Endothelial cell of umbilical vein (primary cell): ENCODE measurements around the gene CACHD1. TPM values are rescaled to one million over a fixed set of nuclear protein-coding genes. Genes with fewer than 3 reads are reported as not detected.

Experiments used
- BruUV-seq: library from RNA; stranded (reverse); fragments of 400-500 nt; replicated peaks from 2 replicates; lab custom pipeline; 2021; lab: Mats Ljungman, UMichigan
- CTCF ChIA-PET: fragments of 300-600, 350-600 bp; sonication (Branson Sonifier 250); formaldehyde crosslinking; loops from one replicate; lab custom pipeline; 2021; ENCODE audit warnings: antibody characterized with exemption, inconsistent platforms; lab: Charles Lee
- POLR2A ChIA-PET: fragments of 300-600, 350-600 bp; sonication (Branson Sonifier 250); formaldehyde crosslinking; loops from one replicate; lab custom pipeline; 2021; ENCODE audit warnings: antibody characterized with exemption, inconsistent platforms; lab: Charles Lee
- DNase-seq: peaks from one replicate; pipeline ENCODE4 v3.0.0-alpha.2; 2011; ENCODE audit warnings: low read depth, low spot score
- FAIRE-seq: peaks from 2 replicates; lab custom pipeline; 2011; peaks lifted over from hg19 to GRCh38; lab: Jason Lieb, UNC
- H2AFZ ChIP-seq: 2 replicates; pipeline ENCODE4 v1.6.0; 2012; ENCODE audit warnings: low read depth, low read length, control low read depth, inconsistent platforms
- H3K27ac ChIP-seq: 2 replicates; pipeline ENCODE4 v1.5.1; 2011; ENCODE audit warnings: low read depth, mild to moderate bottlenecking, control low read depth, low read length, moderate library complexity; ENCODE audit not compliant: insufficient read depth
- H3K27me3 ChIP-seq, 2 experiments: 2 replicates each; pipeline versions ENCODE4 v1.6.0 to v1.6.1; 2011; ENCODE audit warnings: low read length in 2 of 2, mixed read lengths in 1 of 2; ENCODE audit not compliant: control insufficient read depth in 2 of 2, insufficient read depth in 2 of 2
- H3K36me3 ChIP-seq, 2 experiments: 2 replicates in 1 of 2; 3 replicates in 1 of 2; pipeline ENCODE4 v1.5.1; 2011; ENCODE audit warnings: low read length in 2 of 2, mild to moderate bottlenecking in 1 of 2, moderate library complexity in 1 of 2; ENCODE audit not compliant: control insufficient read depth in 2 of 2, insufficient read depth in 2 of 2; ENCODE audit errors: extremely low read depth in 1 of 2
- H3K4me1 ChIP-seq: 3 replicates; pipeline ENCODE4 v1.5.1; 2011; ENCODE audit warnings: mild to moderate bottlenecking, low read length; ENCODE audit not compliant: control insufficient read depth, insufficient read depth; ENCODE audit errors: extremely low read depth
- H3K4me2 ChIP-seq: 2 replicates; pipeline ENCODE4 v1.6.1; 2011; ENCODE audit warnings: low read length, control low read depth, mixed read lengths; ENCODE audit not compliant: insufficient read depth
- H3K4me3 ChIP-seq, 3 experiments: fragments of 200-600 bp in 1 of 3; sonication (generic), shearing (Covaris generic) in 1 of 3; replicated peaks in 1 of 3; 2 replicates each; pipeline ENCODE4 v1.5.1; 2011 to 2016; ENCODE audit warnings: control low read depth in 3 of 3, low read length in 3 of 3, mild to moderate bottlenecking in 2 of 3, inconsistent platforms in 1 of 3, low read depth in 1 of 3, moderate library complexity in 1 of 3; ENCODE audit not compliant: insufficient read depth in 1 of 3
- H3K79me2 ChIP-seq: 2 replicates; pipeline ENCODE4 v1.6.0; 2012; ENCODE audit warnings: low read length, inconsistent platforms; ENCODE audit not compliant: control insufficient read depth, insufficient read depth
- H3K9ac ChIP-seq: replicated peaks from 2 replicates; pipeline ENCODE3; 2011; ENCODE audit warnings: low read length, control low read depth; ENCODE audit not compliant: insufficient read depth; ENCODE audit errors: extremely low read depth
- H3K9me1 ChIP-seq: replicated peaks from 3 replicates; pipeline ENCODE4 v1.6.0; 2011; ENCODE audit warnings: mild to moderate bottlenecking, low read length; ENCODE audit not compliant: control insufficient read depth, insufficient read depth; ENCODE audit errors: extremely low read depth
- H3K9me3 ChIP-seq: replicated peaks from 2 replicates; pipeline ENCODE4 v1.5.1; 2012; ENCODE audit warnings: low read length, inconsistent platforms; ENCODE audit not compliant: control insufficient read depth, insufficient read depth
- H4K20me1 ChIP-seq: replicated peaks from 2 replicates; pipeline ENCODE3; 2011; ENCODE audit warnings: mild to moderate bottlenecking, low read length; ENCODE audit not compliant: control insufficient read depth, insufficient read depth; ENCODE audit errors: extremely low read depth
- EZH2 ChIP-seq: IDR thresholded peaks from 2 replicates; pipeline ENCODE4 v1.6.1; 2012; ENCODE audit warnings: borderline replicate concordance, low read depth, mild to moderate bottlenecking, moderate library complexity, low read length, inconsistent platforms; ENCODE audit not compliant: severe bottlenecking
- FOS ChIP-seq: IDR thresholded peaks from 2 replicates; pipeline ENCODE4 v1.6.1; 2011; ENCODE audit warnings: mild to moderate bottlenecking, low read length, moderate library complexity, borderline replicate concordance; ENCODE audit not compliant: insufficient read depth
- GATA2 ChIP-seq: IDR thresholded peaks from 2 replicates; pipeline ENCODE4 v1.7.0; 2011; ENCODE audit warnings: low read depth, mild to moderate bottlenecking, moderate library complexity, mixed read lengths, low read length; ENCODE audit not compliant: insufficient read length, insufficient read depth
- JUN ChIP-seq: IDR thresholded peaks from 2 replicates; pipeline ENCODE4 v1.6.1; 2011; ENCODE audit warnings: borderline replicate concordance, low read depth; ENCODE audit not compliant: insufficient read length, insufficient read depth
- MYC ChIP-seq: IDR thresholded peaks from one replicate; pipeline ENCODE4 v1.6.1; 2011; ENCODE audit warnings: mild to moderate bottlenecking, low read depth, low read length
- POLR2A ChIP-seq: IDR thresholded peaks from 2 replicates; pipeline ENCODE4 v1.6.1; 2012; ENCODE audit warnings: low read depth, mild to moderate bottlenecking, control low read depth, low read length
- POLR2AphosphoS5 ChIP-seq: IDR thresholded peaks from 2 replicates; pipeline ENCODE4 v1.6.1; 2012; ENCODE audit warnings: low read depth, mild to moderate bottlenecking, control low read depth, low read length, moderate library complexity; ENCODE audit not compliant: insufficient read depth
- dilution Hi-C: fragments of 300-500 bp; cut with MboI; formaldehyde crosslinking; loops from one replicate; pipeline ENCODE4 v1.15.0; 2019; ENCODE audit warnings: low sequenced_read_pairs; ENCODE audit not compliant: extremely low pct_ligation_motif_present
- intact Hi-C: fragments of 100-400 bp; cut with micrococcal nuclease; formaldehyde crosslinking; loops from one replicate; pipeline ENCODE4 v1.10.0; 2022
- polyA plus RNA-seq, 4 experiments: library from polyadenylated mRNA; depleted of rRNA in 3 of 4; stranded (reverse) in 3 of 4; unstranded in 1 of 4; fragments of >200 nt; gene quantifications; 2 replicates each; pipeline versions ENCODE4 v1.2.1 to v1.2.3, GENCODE V29; 2011 to 2012; ENCODE audit warnings: missing spikeins in 1 of 4
- total RNA-seq: library from RNA; stranded (reverse); gene quantifications from 2 replicates; pipeline ENCODE4 v1.2.3, GENCODE V29; 2021
- TF ChIP-seq, protein P1 (sequence below), 2 donors: IDR thresholded peaks; 1 replicate in 1 of 2; 2 replicates in 1 of 2; pipeline ENCODE4 v1.5.1; 2011; ENCODE audit warnings: low read length in 2 of 2, mild to moderate bottlenecking in 2 of 2, moderate library complexity in 2 of 2, control low read depth in 1 of 2, inconsistent platforms in 1 of 2, low read depth in 1 of 2; ENCODE audit not compliant: insufficient read depth in 1 of 2; ENCODE audit errors: extremely low read depth in 1 of 2
- TF ChIP-seq, protein P2 (sequence below): IDR thresholded peaks from 2 replicates; pipeline ENCODE4 v1.6.1; 2011; ENCODE audit not compliant: insufficient read depth, insufficient read length

Gene CACHD1
- total and polyA plus RNA-seq, 2 donors (not counting 3 experiments of a cell fraction or from before 2014, with no cell fraction given), result 3.6 to 9.3 TPM

DNA sequence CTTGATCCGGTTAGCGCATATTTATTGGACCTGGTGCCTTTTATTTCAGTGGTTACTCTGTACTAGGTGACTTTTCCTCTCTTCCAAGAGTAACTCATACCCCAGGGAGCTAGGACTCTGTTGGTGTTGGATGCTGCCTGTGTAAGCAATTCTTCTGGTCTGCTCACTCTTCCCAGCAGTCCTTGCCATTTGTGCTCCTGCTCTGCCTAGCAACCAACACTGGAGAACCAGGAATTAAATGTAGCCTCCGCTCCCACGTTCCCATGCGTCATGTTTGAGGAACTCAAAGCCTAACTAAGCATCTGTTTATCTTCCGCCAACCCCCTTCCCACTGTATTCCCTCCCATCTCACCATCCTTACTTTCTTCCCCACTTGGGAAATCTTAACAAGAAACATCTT, 209.2 kb downstream of the CACHD1 start:
- BruUV-seq, result no TSS peak
- Histone ChIP-seq H3K36me3 (peaks cover 2 to 6% of the 10 kb centered on the region in 2 experiments), H3K4me1 (no peaks in the 10 kb centered on the region), H3K9me1 (no peaks in the 10 kb centered on the region), H3K9me3 (no peaks in the 10 kb centered on the region), H4K20me1 (no peaks in the 10 kb centered on the region), H3K27me3 (no peaks in the 10 kb centered on the region), H3K9ac (no peak overlapping the region), H3K4me2 (no peak overlapping the region), H3K79me2 (no peaks in the 10 kb centered on the region), H2AFZ (no peak overlapping the region), H3K27ac (no peak overlapping the region), H3K4me3 (no peak overlapping the region)
- POLR2A ChIA-PET, result no interaction called here
- intact Hi-C loops, result loop anchor here (5.0 kb wide), 1 partner anchor 302 kb away; no protein-coding TSS in a partner anchor
- CTCF ChIA-PET, result no interaction called here
- no peak for TF ChIP-seq POLR2AphosphoS5
- no peak for TF ChIP-seq EZH2
- TF ChIP-seq GATA2, result no peak
- no peak for TF ChIP-seq FOS
- no peak for TF ChIP-seq POLR2A
- TF ChIP-seq, protein P1, sequence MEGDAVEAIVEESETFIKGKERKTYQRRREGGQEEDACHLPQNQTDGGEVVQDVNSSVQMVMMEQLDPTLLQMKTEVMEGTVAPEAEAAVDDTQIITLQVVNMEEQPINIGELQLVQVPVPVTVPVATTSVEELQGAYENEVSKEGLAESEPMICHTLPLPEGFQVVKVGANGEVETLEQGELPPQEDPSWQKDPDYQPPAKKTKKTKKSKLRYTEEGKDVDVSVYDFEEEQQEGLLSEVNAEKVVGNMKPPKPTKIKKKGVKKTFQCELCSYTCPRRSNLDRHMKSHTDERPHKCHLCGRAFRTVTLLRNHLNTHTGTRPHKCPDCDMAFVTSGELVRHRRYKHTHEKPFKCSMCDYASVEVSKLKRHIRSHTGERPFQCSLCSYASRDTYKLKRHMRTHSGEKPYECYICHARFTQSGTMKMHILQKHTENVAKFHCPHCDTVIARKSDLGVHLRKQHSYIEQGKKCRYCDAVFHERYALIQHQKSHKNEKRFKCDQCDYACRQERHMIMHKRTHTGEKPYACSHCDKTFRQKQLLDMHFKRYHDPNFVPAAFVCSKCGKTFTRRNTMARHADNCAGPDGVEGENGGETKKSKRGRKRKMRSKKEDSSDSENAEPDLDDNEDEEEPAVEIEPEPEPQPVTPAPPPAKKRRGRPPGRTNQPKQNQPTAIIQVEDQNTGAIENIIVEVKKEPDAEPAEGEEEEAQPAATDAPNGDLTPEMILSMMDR (IDR thresholded peaks at IDR 0.05; ENCODE audit: extremely low read depth in 1 of 2, insufficient read depth in 1 of 2, low read depth in 1 of 2, low read length in 2 of 2), result no peak
- TF ChIP-seq, protein P2, sequence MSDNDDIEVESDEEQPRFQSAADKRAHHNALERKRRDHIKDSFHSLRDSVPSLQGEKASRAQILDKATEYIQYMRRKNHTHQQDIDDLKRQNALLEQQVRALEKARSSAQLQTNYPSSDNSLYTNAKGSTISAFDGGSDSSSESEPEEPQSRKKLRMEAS, result no peak
- no peak for TF ChIP-seq MYC
- no peak for TF ChIP-seq JUN
- dilution Hi-C loops, result no loop called here
- FAIRE-seq, result no peak
- no peak for DNase-seq
